H1 (cell line): ENCODE data around the gene PREX1. TPM values are rescaled to one million over a fixed set of nuclear protein-coding genes. Genes with fewer than 3 reads are reported as not detected.

ENCODE experiments used
- CTCF ChIA-PET: fragments of 300-600 bp; sonication (Branson Sonifier 250); formaldehyde crosslinking; loops from one replicate; lab custom pipeline; 2021; ENCODE audit not compliant: partially characterized antibody; lab: Charles Lee
- POLR2A ChIA-PET: fragments of 300-600 bp; sonication (Branson Sonifier 250); formaldehyde crosslinking; loops from one replicate; lab custom pipeline; 2021; ENCODE audit warnings: inconsistent platforms; ENCODE audit not compliant: partially characterized antibody; lab: Charles Lee
- DNase-seq, 2 experiments: peaks; one replicate each; pipeline versions ENCODE4 v3.0.0 to v3.0.0-alpha.2; 2010 to 2022; ENCODE audit warnings: low spot score in 2 of 2, low read depth in 1 of 2, mixed read lengths in 1 of 2
- FAIRE-seq: peaks from 2 replicates; lab custom pipeline; 2011; peaks lifted over from hg19 to GRCh38; lab: Jason Lieb, UNC
- H2AFZ ChIP-seq: 2 replicates; pipeline ENCODE4 v1.8.1; 2012; ENCODE audit warnings: low read length, inconsistent platforms
- H2AK5ac ChIP-seq: 2 replicates; pipeline ENCODE4 v1.6.1; 2013; ENCODE audit warnings: low read depth, low read length
- H2BK120ac ChIP-seq: replicated peaks from 2 replicates; pipeline ENCODE3; 2013; ENCODE audit warnings: low read depth, low read length, inconsistent platforms
- H2BK12ac ChIP-seq: 2 replicates; pipeline ENCODE4 v1.6.1; 2013; ENCODE audit warnings: low read depth, low read length
- H2BK15ac ChIP-seq: 2 replicates; pipeline ENCODE4 v1.6.1; 2013; ENCODE audit warnings: low read length
- H2BK20ac ChIP-seq: 2 replicates; pipeline ENCODE4 v1.6.1; 2013; ENCODE audit warnings: low read length
- H2BK5ac ChIP-seq: 2 replicates; pipeline ENCODE4 v1.6.1; 2013; ENCODE audit warnings: low read depth, low read length
- H3K14ac ChIP-seq: 2 replicates; pipeline ENCODE4 v1.6.1; 2013; ENCODE audit warnings: inconsistent platforms; ENCODE audit not compliant: insufficient read length
- H3K18ac ChIP-seq: 2 replicates; pipeline ENCODE4 v1.6.1; 2013; ENCODE audit warnings: low read length; ENCODE audit errors: extremely low read depth
- H3K23ac ChIP-seq: 2 replicates; pipeline ENCODE4 v1.6.1; 2013; ENCODE audit warnings: inconsistent platforms; ENCODE audit not compliant: insufficient read length
- H3K23me2 ChIP-seq: 2 replicates; pipeline ENCODE4 v1.6.1; 2013; ENCODE audit warnings: low read depth, low read length
- H3K27ac ChIP-seq: 2 replicates; pipeline ENCODE4 v1.6.1; 2011; ENCODE audit warnings: low read depth, low read length, inconsistent platforms
- H3K27me3 ChIP-seq, 4 experiments: replicated peaks in 1 of 4; 1 replicate in 1 of 4; 2 replicates in 3 of 4; pipeline versions ENCODE4 v1.6.1 to v1.8.1; 2011 to 2013; ENCODE audit warnings: low read length in 3 of 4, mild to moderate bottlenecking in 3 of 4, inconsistent platforms in 2 of 4, mixed read lengths in 2 of 4, moderate library complexity in 1 of 4; ENCODE audit not compliant: control insufficient read depth in 3 of 4, insufficient read depth in 3 of 4; ENCODE audit errors: extremely low read depth in 1 of 4
- H3K36me3 ChIP-seq, 4 experiments: 2 replicates each; pipeline versions ENCODE4 v1.6.1 to v1.8.1; 2011 to 2013; ENCODE audit warnings: mild to moderate bottlenecking in 4 of 4, low read length in 3 of 4, moderate library complexity in 2 of 4, control low read depth in 1 of 4, inconsistent platforms in 1 of 4; ENCODE audit not compliant: insufficient read depth in 4 of 4, control insufficient read depth in 2 of 4
- H3K4ac ChIP-seq: replicated peaks from 2 replicates; pipeline ENCODE3; 2013; ENCODE audit warnings: low read length, low read depth, mixed read lengths, inconsistent platforms; ENCODE audit not compliant: insufficient read length
- H3K4me1 ChIP-seq, 4 experiments: replicated peaks in 1 of 4; 1 replicate in 1 of 4; 2 replicates in 3 of 4; pipeline versions ENCODE4 v1.6.1 to v1.8.1; 2011 to 2013; ENCODE audit warnings: low read length in 3 of 4, inconsistent platforms in 2 of 4, mixed read lengths in 1 of 4; ENCODE audit not compliant: insufficient read depth in 4 of 4, control insufficient read depth in 3 of 4
- H3K4me2 ChIP-seq, 2 experiments: 2 replicates each; pipeline versions ENCODE4 v1.6.1 to v1.8.1; 2011 to 2013; ENCODE audit warnings: low read depth in 2 of 2, low read length in 2 of 2, control low read depth in 1 of 2, inconsistent platforms in 1 of 2, mild to moderate bottlenecking in 1 of 2; ENCODE audit not compliant: insufficient read depth in 1 of 2
- H3K4me3 ChIP-seq, 4 experiments: fragments of 200-600, 300-600 bp in 1 of 4; sonication (generic), shearing (Covaris generic), sonication (Bioruptor Twin) in 1 of 4; 2 replicates each; pipeline versions ENCODE4 v1.5.1 to v1.8.1; 2011 to 2016; ENCODE audit warnings: low read length in 4 of 4, low read depth in 3 of 4, control low read depth in 2 of 4, inconsistent platforms in 2 of 4, mild to moderate bottlenecking in 2 of 4, mixed read lengths in 1 of 4, moderate library complexity in 1 of 4; ENCODE audit not compliant: insufficient read depth in 2 of 4; ENCODE audit errors: extremely low read depth in 1 of 4
- H3K56ac ChIP-seq: replicated peaks from 2 replicates; pipeline ENCODE3; 2013; ENCODE audit warnings: low read depth, mild to moderate bottlenecking, mixed read lengths, low read length, inconsistent platforms; ENCODE audit not compliant: insufficient read length
- H3K79me1 ChIP-seq: 2 replicates; pipeline ENCODE4 v1.6.1; 2013; ENCODE audit warnings: low read depth, low read length, control low read depth
- H3K79me2 ChIP-seq, 2 experiments: 2 replicates each; pipeline versions ENCODE4 v1.6.1 to v1.8.1; 2012 to 2013; ENCODE audit warnings: low read length in 2 of 2, mild to moderate bottlenecking in 2 of 2, inconsistent platforms in 1 of 2; ENCODE audit not compliant: insufficient read depth in 2 of 2, control insufficient read depth in 1 of 2
- H3K9ac ChIP-seq, 4 experiments: replicated peaks in 1 of 4; 1 replicate in 1 of 4; 2 replicates in 3 of 4; pipeline versions ENCODE4 v1.6.1 to v1.8.1; 2011 to 2013; ENCODE audit warnings: low read depth in 3 of 4, low read length in 3 of 4, control low read depth in 2 of 4, mild to moderate bottlenecking in 2 of 4, moderate library complexity in 2 of 4, inconsistent platforms in 1 of 4; ENCODE audit errors: extremely low read depth in 1 of 4
- H3K9me3 ChIP-seq, 2 experiments: 2 replicates each; pipeline versions ENCODE4 v1.6.1 to v1.8.1; 2012 to 2013; ENCODE audit warnings: mild to moderate bottlenecking in 2 of 2, moderate library complexity in 2 of 2, control low read depth in 1 of 2, inconsistent platforms in 1 of 2, low read depth in 1 of 2, low read length in 1 of 2, mixed read lengths in 1 of 2; ENCODE audit not compliant: insufficient read depth in 2 of 2
- H4K20me1 ChIP-seq, 2 experiments: replicated peaks in 1 of 2; 2 replicates each; pipeline versions ENCODE3 to v1.8.1; 2011 to 2013; ENCODE audit warnings: inconsistent platforms in 2 of 2, low read length in 2 of 2, mild to moderate bottlenecking in 1 of 2; ENCODE audit not compliant: insufficient read depth in 2 of 2, control insufficient read depth in 1 of 2
- H4K5ac ChIP-seq: 2 replicates; pipeline ENCODE4 v1.6.1; 2013; ENCODE audit warnings: low read length, low read depth, mixed read lengths, inconsistent platforms; ENCODE audit not compliant: insufficient read length
- H4K8ac ChIP-seq: 2 replicates; pipeline ENCODE4 v1.8.0; 2013; ENCODE audit warnings: mild to moderate bottlenecking, moderate library complexity, low read length, inconsistent platforms; ENCODE audit not compliant: insufficient read depth; ENCODE audit errors: extremely low read depth
- H4K91ac ChIP-seq: replicated peaks from 2 replicates; pipeline ENCODE3; 2013; ENCODE audit warnings: low read length, mixed read lengths, inconsistent platforms; ENCODE audit not compliant: insufficient read length
- CHD2 ChIP-seq: IDR thresholded peaks from 2 replicates; pipeline ENCODE4 v1.6.1; 2012; ENCODE audit warnings: low read length, improper control_type of control experiment
- ZNF274 ChIP-seq: IDR thresholded peaks from 2 replicates; pipeline ENCODE4 v1.7.0; 2012; ENCODE audit warnings: low read length, borderline replicate concordance; ENCODE audit errors: extremely low read depth
- WGBS, 2 experiments: shearing (Covaris generic) in 1 of 2; methylation state at CpG; one replicate each; pipeline versions ENCODE4 v1.1.6 to v1.1.7; 2013 to 2015; ENCODE audit warnings: low lambda C conversion rate in 2 of 2, mixed read lengths in 2 of 2, inconsistent platforms in 1 of 2, low coverage in 1 of 2, missing lambda C conversion rate in 1 of 2; ENCODE audit not compliant: insufficient replicate concordance in 2 of 2, insufficient coverage in 1 of 2, insufficient read length in 1 of 2; ENCODE audit errors: extremely low coverage in 1 of 2, missing lambda C conversion rate in 1 of 2; 5-methylcytosine and 5-hydroxymethylcytosine counted together
- polyA plus RNA-seq, 7 experiments: library from polyadenylated mRNA; depleted of rRNA in 3 of 7; stranded (reverse) in 5 of 7; unstranded in 2 of 7; fragments of >200 nt in 5 of 7; fragments of 200-250 nt in 2 of 7; gene quantifications; 1 replicate in 5 of 7; 2 replicates in 1 of 7; 4 replicates in 1 of 7; pipeline versions ENCODE4 v1.2.1 to v1.2.3, GENCODE V29; 2011 to 2013; ENCODE audit warnings: missing spikeins in 2 of 7, mixed read lengths in 2 of 7
- total RNA-seq: library from RNA; stranded (reverse); fragmentation: NEBNext Ultra II Directional; extraction: Animal tissue kit (Norgen Biotek cat#: 25700); gene quantifications from 2 replicates; pipeline ENCODE4 v1.2.1, GENCODE V29; 2021

The PREX1 gene
- total and polyA plus RNA-seq, 2 of the 8 experiments (the other 6 are each of a cell fraction or from before 2014, with no cell fraction given) = 10.7 to 12.8 TPM

GRCh38 chr20:48620154-48620506 is 207.7 kb downstream of the PREX1 start:
- POLR2A ChIA-PET = interaction anchor here (0.5 to 1.5 kb wide), 2 partner anchors 478 to 956 kb away, joined by 3 to 4 read pairs; no protein-coding TSS in a partner anchor
- H2BK12ac ChIP-seq = peak overlapping the region; percentile 75; the same call in 1 of the 2 replicates
- TF ChIP-seq ZNF274 (no peak), CHD2 (no peak)

More at GRCh38 chr20:48620154-48620506, 207.7 kb downstream of the PREX1 start:
- CTCF ChIA-PET = interaction anchor here (0.6 to 4.6 kb wide), 112 partner anchors 8 to 972 kb away, joined by 3 to 27 read pairs (median 4); no protein-coding TSS in a partner anchor
- Histone ChIP-seq H3K79me1 (no peaks in the 10 kb centered on the region), H4K20me1 (no peaks in the 10 kb centered on the region), H2BK120ac (no peak overlapping the region), H3K79me2 (no peaks in the 10 kb centered on the region), H3K4me3 (no peak overlapping the region), H4K91ac (no peak overlapping the region), H2BK5ac (peak overlapping the region; percentile 44; the same call in 1 of the 2 replicates), H3K56ac (no peak overlapping the region), H3K36me3 (no peaks in the 10 kb centered on the region), H3K27me3 (no peaks in the 10 kb centered on the region), H3K18ac (no peak overlapping the region), H2BK20ac (no peak overlapping the region), H3K23me2 (no peaks in the 10 kb centered on the region), H3K9me3 (no peaks in the 10 kb centered on the region), H4K5ac (no peak overlapping the region), H3K14ac (no peak overlapping the region), H4K8ac (no peak overlapping the region; the same call in 1 of the 2 replicates), H3K4me1 (peaks cover 0 to 5% (median 2%) of the 10 kb centered on the region in 4 experiments; a peak in 3 of 7 replicates), H3K9ac (no peak overlapping the region), H2AK5ac (no peak overlapping the region), H3K4me2 (no peak overlapping the region; a peak in 1 of 4 replicates), H3K4ac (no peak overlapping the region), H3K23ac (no peak overlapping the region), H3K27ac (no peak overlapping the region), H2AFZ (peak overlapping the region; percentile 84; the same call in 1 of the 2 replicates), H2BK15ac (0 out of 2 replicates have a peak overlapping the region, but pooled peaks have one; percentile 72)
- WGBS, 2 experiments = 87% methylated on average over 7 of the region's 8 CpGs; no CpG with 5 or more reads in 1 of the 2 experiments
- DNase-seq (no peak), FAIRE-seq (no peak)
